Thyroid gland (tissue), 4 donors: ENCODE results near the gene EXD3.

Experiments used
- CTCF ChIP-seq, 6 experiments: fragments of 200-600 bp in 3 of 6; fragments of 450-650 bp in 3 of 6; sonication (generic) in 3 of 6; IDR thresholded peaks; one replicate each; pipeline ENCODE4 v1.5.1; 2016 to 2019; ENCODE audit warnings: antibody characterized with exemption in 6 of 6, mild to moderate bottlenecking in 2 of 6, inconsistent platforms in 1 of 6, moderate library complexity in 1 of 6
- POLR2A ChIP-seq, 2 donors: fragments of 450-650 bp; IDR thresholded peaks; one replicate each; pipeline ENCODE4 v1.6.1; 2017; ENCODE audit warnings: antibody characterized with exemption in 2 of 2, mild to moderate bottlenecking in 2 of 2, moderate library complexity in 1 of 2

- TF ChIP-seq CTCF (IDR thresholded peaks at IDR 0.05) = peak; percentile 42 to 89 (median 78)
- no peak for TF ChIP-seq POLR2A (IDR thresholded peaks at IDR 0.05)
Observed at GRCh38 chr9:137406876-137407589, 15.9 kb downstream of the EXD3 start.
